Measurements from ENCODE around the gene MRGPRE. TPM values are rescaled to one million over a fixed set of nuclear protein-coding genes. Genes with fewer than 3 reads are reported as not detected.

The MRGPRE gene
- total and polyA plus RNA-seq, 4 donors: 0.23 TPM; not detected in 3

DNA sequence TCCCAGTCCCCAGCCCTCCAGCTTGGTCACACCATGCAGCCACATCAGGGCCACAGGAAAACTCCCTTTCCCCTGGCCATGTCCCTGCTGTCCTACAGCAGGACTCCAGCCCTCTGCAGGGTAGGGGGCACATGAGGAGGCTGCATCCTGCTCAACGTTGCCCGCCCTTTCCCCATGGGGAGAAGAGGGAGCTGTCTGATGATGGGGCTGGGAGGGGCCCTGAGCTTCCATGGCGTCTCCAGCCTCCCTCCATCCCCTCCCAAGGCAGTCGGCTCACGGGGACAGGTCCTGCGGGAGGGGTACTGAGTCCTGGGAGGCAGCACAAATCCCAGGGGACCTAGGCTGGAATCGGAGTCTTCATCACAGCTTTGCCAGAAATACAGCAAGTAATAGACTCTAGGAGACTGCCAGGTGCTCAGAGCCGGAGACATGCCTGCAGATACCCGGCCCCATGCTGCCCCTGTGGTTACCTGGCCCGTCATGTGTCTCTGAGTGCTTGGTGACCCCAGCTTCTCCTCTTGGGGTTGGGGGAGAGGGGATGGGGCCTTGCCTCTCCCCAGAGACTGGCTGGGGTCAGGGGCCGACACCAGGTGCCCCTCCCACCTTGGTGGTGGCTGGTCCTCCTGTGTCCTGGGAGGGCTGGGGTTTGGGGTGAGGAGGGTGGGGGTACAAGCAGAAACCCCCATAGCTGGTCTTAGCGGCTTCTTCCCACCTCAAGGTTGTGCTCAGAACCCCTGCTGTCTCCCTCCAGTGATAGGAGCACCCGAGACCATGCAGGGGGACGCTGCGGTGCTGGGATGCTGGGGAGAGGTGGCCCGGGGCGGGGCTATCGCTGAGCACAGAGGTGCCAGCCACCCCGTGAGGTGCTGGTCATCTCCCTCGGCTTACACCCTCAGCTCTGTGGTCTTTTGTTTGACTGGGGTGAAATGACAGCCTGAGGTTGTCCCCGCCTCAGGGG lies 2.3 kb downstream of the MRGPRE start:
- TF ChIP-seq, protein P1, sequence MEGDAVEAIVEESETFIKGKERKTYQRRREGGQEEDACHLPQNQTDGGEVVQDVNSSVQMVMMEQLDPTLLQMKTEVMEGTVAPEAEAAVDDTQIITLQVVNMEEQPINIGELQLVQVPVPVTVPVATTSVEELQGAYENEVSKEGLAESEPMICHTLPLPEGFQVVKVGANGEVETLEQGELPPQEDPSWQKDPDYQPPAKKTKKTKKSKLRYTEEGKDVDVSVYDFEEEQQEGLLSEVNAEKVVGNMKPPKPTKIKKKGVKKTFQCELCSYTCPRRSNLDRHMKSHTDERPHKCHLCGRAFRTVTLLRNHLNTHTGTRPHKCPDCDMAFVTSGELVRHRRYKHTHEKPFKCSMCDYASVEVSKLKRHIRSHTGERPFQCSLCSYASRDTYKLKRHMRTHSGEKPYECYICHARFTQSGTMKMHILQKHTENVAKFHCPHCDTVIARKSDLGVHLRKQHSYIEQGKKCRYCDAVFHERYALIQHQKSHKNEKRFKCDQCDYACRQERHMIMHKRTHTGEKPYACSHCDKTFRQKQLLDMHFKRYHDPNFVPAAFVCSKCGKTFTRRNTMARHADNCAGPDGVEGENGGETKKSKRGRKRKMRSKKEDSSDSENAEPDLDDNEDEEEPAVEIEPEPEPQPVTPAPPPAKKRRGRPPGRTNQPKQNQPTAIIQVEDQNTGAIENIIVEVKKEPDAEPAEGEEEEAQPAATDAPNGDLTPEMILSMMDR (IDR thresholded peaks at IDR 0.05; ENCODE audit: low read depth, low read length, missing input control): no peak
- no peak for TF ChIP-seq TAF1 (conservative IDR thresholded peaks at IDR 0.05)
- TF ChIP-seq FOXA2 (IDR thresholded peaks at IDR 0.05): no peak
- no peak for TF ChIP-seq FOXA1 (IDR thresholded peaks at IDR 0.05)
- TF ChIP-seq GABPA (IDR thresholded peaks at IDR 0.05 in 1 of 2, conservative IDR thresholded peaks at IDR 0.05 in 1 of 2): no peak
- TF ChIP-seq, protein P2, sequence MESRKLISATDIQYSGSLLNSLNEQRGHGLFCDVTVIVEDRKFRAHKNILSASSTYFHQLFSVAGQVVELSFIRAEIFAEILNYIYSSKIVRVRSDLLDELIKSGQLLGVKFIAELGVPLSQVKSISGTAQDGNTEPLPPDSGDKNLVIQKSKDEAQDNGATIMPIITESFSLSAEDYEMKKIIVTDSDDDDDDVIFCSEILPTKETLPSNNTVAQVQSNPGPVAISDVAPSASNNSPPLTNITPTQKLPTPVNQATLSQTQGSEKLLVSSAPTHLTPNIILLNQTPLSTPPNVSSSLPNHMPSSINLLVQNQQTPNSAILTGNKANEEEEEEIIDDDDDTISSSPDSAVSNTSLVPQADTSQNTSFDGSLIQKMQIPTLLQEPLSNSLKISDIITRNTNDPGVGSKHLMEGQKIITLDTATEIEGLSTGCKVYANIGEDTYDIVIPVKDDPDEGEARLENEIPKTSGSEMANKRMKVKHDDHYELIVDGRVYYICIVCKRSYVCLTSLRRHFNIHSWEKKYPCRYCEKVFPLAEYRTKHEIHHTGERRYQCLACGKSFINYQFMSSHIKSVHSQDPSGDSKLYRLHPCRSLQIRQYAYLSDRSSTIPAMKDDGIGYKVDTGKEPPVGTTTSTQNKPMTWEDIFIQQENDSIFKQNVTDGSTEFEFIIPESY (IDR thresholded peaks at IDR 0.05): no peak
- TF ChIP-seq JUND (IDR thresholded peaks at IDR 0.05): no peak
- TF ChIP-seq YY1 (IDR thresholded peaks at IDR 0.05): no peak
- TF ChIP-seq, protein P3, sequence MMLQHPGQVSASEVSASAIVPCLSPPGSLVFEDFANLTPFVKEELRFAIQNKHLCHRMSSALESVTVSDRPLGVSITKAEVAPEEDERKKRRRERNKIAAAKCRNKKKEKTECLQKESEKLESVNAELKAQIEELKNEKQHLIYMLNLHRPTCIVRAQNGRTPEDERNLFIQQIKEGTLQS (IDR thresholded peaks at IDR 0.05): no peak
- TF ChIP-seq, protein P4, sequence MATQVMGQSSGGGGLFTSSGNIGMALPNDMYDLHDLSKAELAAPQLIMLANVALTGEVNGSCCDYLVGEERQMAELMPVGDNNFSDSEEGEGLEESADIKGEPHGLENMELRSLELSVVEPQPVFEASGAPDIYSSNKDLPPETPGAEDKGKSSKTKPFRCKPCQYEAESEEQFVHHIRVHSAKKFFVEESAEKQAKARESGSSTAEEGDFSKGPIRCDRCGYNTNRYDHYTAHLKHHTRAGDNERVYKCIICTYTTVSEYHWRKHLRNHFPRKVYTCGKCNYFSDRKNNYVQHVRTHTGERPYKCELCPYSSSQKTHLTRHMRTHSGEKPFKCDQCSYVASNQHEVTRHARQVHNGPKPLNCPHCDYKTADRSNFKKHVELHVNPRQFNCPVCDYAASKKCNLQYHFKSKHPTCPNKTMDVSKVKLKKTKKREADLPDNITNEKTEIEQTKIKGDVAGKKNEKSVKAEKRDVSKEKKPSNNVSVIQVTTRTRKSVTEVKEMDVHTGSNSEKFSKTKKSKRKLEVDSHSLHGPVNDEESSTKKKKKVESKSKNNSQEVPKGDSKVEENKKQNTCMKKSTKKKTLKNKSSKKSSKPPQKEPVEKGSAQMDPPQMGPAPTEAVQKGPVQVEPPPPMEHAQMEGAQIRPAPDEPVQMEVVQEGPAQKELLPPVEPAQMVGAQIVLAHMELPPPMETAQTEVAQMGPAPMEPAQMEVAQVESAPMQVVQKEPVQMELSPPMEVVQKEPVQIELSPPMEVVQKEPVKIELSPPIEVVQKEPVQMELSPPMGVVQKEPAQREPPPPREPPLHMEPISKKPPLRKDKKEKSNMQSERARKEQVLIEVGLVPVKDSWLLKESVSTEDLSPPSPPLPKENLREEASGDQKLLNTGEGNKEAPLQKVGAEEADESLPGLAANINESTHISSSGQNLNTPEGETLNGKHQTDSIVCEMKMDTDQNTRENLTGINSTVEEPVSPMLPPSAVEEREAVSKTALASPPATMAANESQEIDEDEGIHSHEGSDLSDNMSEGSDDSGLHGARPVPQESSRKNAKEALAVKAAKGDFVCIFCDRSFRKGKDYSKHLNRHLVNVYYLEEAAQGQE (IDR thresholded peaks at IDR 0.05): no peak
- TF ChIP-seq, protein P5, sequence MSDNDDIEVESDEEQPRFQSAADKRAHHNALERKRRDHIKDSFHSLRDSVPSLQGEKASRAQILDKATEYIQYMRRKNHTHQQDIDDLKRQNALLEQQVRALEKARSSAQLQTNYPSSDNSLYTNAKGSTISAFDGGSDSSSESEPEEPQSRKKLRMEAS (IDR thresholded peaks at IDR 0.05): no peak
- no peaks in the 10 kb centered on the region for H3K36me3 ChIP-seq (ENCODE audit: control insufficient read depth in 4 of 4, insufficient read depth in 3 of 4, low read depth in 1 of 4, low read length in 3 of 4)
- WGBS: 75% methylated on average over 21 of the region's 21 CpGs
- DNase-seq (ENCODE audit: low spot score): no peak
- no peak overlapping the region for H3K9ac ChIP-seq (ENCODE audit: low read depth in 1 of 2, low read length in 2 of 2)
- no peaks in the 10 kb centered on the region for H3K4me1 ChIP-seq (ENCODE audit: control insufficient read depth in 4 of 4, insufficient read depth in 4 of 4, low read length in 3 of 4)
- no peaks in the 10 kb centered on the region for H3K9me3 ChIP-seq (ENCODE audit: control insufficient read depth in 4 of 4, low read length in 3 of 4)
- no peak overlapping the region for H3K4me3 ChIP-seq (ENCODE audit: low read depth in 1 of 3, low read length in 3 of 3)
- no peak overlapping the region for H3K27ac ChIP-seq (ENCODE audit: low read depth in 1 of 2, low read length in 2 of 2)
- peaks cover 0 to 5% (median 0%) of the 10 kb centered on the region in 4 donors for H3K27me3 ChIP-seq (ENCODE audit: control insufficient read depth in 4 of 4, insufficient read depth in 4 of 4, low read length in 3 of 4)

DNA sequence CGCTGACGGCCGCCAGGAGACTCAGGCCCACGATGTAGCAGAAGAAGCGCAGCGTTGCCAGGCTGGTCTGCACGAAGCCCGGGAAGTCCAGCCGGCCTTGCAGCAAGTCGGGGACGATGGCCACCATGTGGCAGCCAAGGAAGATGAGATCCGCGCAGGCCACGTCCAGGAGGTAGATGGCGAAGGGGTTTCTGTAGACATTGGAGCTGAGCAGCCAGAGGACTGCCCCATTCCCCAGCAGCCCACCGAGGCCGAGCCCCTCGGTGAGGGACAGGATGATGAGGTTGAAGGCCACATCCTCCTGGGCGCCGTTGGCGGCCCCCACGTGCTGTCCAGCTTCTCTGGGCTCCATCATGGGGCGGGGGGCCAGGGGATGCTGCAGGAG lies 3.8 kb downstream of the MRGPRE start:
- no peak overlapping the region for H3K9ac ChIP-seq (ENCODE audit: low read depth in 1 of 2, low read length in 2 of 2)
- no peak for DNase-seq (ENCODE audit: low spot score)
- no peak overlapping the region for H3K4me3 ChIP-seq (ENCODE audit: low read depth in 1 of 3, low read length in 3 of 3)
- H3K36me3 ChIP-seq (ENCODE audit: control insufficient read depth in 4 of 4, insufficient read depth in 3 of 4, low read depth in 1 of 4, low read length in 3 of 4): no peaks in the 10 kb centered on the region
- peaks cover 0 to 5% (median 0%) of the 10 kb centered on the region in 4 donors for H3K27me3 ChIP-seq (ENCODE audit: control insufficient read depth in 4 of 4, insufficient read depth in 4 of 4, low read length in 3 of 4)
- TF ChIP-seq, protein P1 (IDR thresholded peaks at IDR 0.05; ENCODE audit: low read depth, low read length, missing input control): no peak
- no peaks in the 10 kb centered on the region for H3K4me1 ChIP-seq (ENCODE audit: control insufficient read depth in 4 of 4, insufficient read depth in 4 of 4, low read length in 3 of 4)
- WGBS: 79% methylated on average over 23 of the region's 23 CpGs
- no peak overlapping the region for H3K27ac ChIP-seq (ENCODE audit: low read depth in 1 of 2, low read length in 2 of 2)
- no peaks in the 10 kb centered on the region for H3K9me3 ChIP-seq (ENCODE audit: control insufficient read depth in 4 of 4, low read length in 3 of 4)
